T-helper 2 cell treated with Interferon-gamma antibody and Interleukin-4, amounts not matched to agents 5 μg/mL and 100 μg/mL, for 36 hours (primary cell): ENCODE measurements around the gene COBL.

ENCODE experiments used
- DNase-seq: peaks from one replicate; pipeline ENCODE4 v3.0.0; 2021; ENCODE audit warnings: low spot score
- H3K27ac Mint-ChIP-seq: one replicate; pipeline ENCODE4 v1.8.0; 2021; ENCODE audit warnings: mild to moderate bottlenecking, mixed read lengths
- H3K27me3 Mint-ChIP-seq: one replicate; pipeline ENCODE4 v1.8.0; 2021; ENCODE audit warnings: low read depth, mixed read lengths
- H3K36me3 Mint-ChIP-seq: one replicate; pipeline ENCODE4 v1.8.0; 2021; ENCODE audit warnings: low read depth, mixed read lengths
- H3K4me1 Mint-ChIP-seq: one replicate; pipeline ENCODE4 v1.8.0; 2021; ENCODE audit warnings: low read depth, mixed read lengths
- H3K4me3 Mint-ChIP-seq: one replicate; pipeline ENCODE4 v1.8.0; 2022; ENCODE audit warnings: mild to moderate bottlenecking, moderate library complexity, mixed read lengths
- H3K9me3 Mint-ChIP-seq: one replicate; pipeline ENCODE4 v1.8.0; 2021; ENCODE audit warnings: mixed read lengths

The COBL gene

DNA sequence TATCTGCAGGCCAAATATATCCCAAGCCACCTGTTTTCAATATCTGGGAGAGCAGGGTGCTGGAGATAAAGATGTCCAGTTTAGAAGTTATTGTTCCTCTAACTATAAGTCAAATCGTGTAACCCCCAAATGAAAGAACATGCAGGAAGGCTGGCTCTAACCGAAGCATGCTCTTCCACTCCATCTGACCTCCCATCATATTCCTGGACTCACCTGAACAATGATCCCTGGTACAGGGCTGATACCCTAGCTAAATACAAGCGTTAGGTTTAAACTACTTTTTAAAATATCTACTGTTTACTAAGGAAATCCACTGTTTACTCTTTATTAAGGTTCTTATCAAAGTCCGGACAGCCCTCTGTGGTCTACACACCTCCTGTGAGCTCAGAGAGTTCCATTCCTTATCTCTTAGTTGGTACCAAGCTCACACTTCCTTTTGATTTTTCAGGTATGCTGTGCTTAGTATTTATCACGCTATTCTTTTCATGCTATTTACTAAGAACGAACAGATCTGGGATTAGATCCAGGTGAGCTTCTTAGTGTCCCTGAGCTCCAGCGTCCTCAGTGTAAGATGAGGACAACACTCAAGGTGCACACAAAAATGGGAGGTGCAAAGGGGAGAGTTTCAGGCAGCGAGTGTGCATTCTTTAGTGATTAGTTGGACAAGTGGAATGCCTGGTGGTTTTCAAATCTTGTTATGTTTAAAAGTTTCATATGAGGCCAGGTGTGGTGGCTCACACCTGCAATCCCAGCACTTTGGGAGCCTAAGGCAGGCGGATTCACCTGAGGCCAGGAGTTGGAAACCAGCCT is 23.6 kb upstream of the COBL start:
- H3K9me3 Mint-ChIP-seq, result no peaks in the 10 kb centered on the region
- H3K36me3 Mint-ChIP-seq, result no peaks in the 10 kb centered on the region
- H3K4me3 Mint-ChIP-seq, result no peak overlapping the region
- H3K27me3 Mint-ChIP-seq, result peaks cover 3% of the 10 kb centered on the region
- no peaks in the 10 kb centered on the region for H3K4me1 Mint-ChIP-seq
- DNase-seq, result no peak
- no peak overlapping the region for H3K27ac Mint-ChIP-seq

DNA sequence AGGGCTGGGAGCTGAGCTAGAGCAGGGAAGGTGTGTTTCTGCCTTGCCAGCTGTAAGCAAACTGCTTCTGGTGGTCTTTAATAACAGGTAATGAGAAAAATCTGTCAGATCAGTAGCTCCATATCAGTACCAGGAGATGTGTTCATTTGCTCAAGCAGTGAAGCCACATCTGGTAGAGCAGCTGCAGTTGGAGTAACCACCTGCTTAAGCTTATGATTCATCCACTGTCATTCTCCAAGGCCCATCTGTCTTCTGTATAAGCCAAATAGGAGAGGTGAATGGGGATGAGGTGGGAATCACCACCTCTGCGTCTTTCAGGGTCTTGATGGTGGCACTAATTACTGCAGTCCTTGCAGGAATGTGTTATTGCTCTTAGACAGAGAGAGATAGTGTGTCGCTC is 18.4 kb upstream of the COBL start:
- Mint-ChIP-seq H3K27ac (no peak overlapping the region), H3K9me3 (no peaks in the 10 kb centered on the region), H3K4me1 (no peaks in the 10 kb centered on the region), H3K27me3 (no peaks in the 10 kb centered on the region), H3K4me3 (no peak overlapping the region), H3K36me3 (no peaks in the 10 kb centered on the region)
- no peak for DNase-seq

DNA sequence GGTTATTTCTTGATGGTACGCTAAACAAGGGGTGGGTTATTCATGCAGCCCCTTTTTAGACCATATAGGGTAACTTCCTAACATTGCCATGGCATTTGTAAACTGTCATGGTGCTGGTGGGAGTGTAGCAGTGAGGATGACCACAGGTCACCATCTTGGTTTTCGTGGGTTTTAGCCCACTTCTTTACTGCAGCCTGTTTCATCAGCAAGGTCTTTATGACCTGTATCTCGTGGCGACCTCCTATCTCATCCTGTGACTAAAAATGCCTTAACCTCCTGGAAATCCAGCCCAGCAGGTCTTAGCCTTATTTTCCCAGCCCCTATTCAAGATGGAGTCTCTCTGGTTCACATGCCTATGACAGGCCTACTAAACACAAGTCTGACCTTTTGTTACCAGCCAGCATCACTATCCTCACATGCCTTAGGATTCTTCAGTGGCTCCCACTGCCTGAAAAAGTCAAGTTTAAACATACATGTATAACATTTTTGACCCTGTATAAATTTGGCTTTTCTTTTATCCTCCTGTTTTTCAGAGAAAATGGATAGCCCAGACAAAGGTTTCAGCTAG is 13.2 kb upstream of the COBL start:
- Mint-ChIP-seq H3K27me3 (no peaks in the 10 kb centered on the region), H3K27ac (no peak overlapping the region), H3K4me3 (no peak overlapping the region), H3K9me3 (no peaks in the 10 kb centered on the region), H3K36me3 (no peaks in the 10 kb centered on the region), H3K4me1 (no peaks in the 10 kb centered on the region)
- no peak for DNase-seq

DNA sequence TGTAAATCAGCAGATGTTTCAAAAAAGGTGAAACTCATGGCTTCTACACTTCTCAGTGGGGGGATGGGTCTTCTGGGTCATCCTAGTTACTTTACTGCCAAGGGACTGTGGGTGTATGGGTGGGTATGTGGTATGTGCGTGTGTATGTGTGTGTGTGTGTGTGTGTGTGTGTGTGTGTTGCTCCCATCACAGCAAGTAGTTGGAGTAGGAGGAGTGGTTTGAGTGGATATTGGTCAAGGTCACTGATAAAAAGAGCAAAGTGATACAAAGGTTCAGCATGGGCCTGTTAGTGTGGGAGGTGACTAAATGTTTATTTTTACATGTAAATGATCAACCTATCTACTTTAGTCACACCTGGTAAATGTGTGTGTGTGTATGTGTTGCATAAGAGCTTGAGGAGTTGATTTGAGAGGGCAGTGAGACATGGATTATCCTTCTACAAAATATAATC is 11.8 kb upstream of the COBL start:
- Mint-ChIP-seq H3K36me3 (no peaks in the 10 kb centered on the region), H3K4me1 (no peaks in the 10 kb centered on the region), H3K4me3 (no peak overlapping the region), H3K9me3 (no peaks in the 10 kb centered on the region), H3K27me3 (no peaks in the 10 kb centered on the region), H3K27ac (no peak overlapping the region)
- no peak for DNase-seq

- H3K4me1 Mint-ChIP-seq, result no peaks in the 10 kb centered on the region
- H3K36me3 Mint-ChIP-seq, result no peaks in the 10 kb centered on the region
- H3K27me3 Mint-ChIP-seq, result no peaks in the 10 kb centered on the region
- H3K9me3 Mint-ChIP-seq, result no peaks in the 10 kb centered on the region
- no peak overlapping the region for H3K27ac Mint-ChIP-seq
- no peak for DNase-seq
- no peak overlapping the region for H3K4me3 Mint-ChIP-seq
Observed at GRCh38 chr7:51327287-51327717, 10.7 kb upstream of the COBL start.

DNA sequence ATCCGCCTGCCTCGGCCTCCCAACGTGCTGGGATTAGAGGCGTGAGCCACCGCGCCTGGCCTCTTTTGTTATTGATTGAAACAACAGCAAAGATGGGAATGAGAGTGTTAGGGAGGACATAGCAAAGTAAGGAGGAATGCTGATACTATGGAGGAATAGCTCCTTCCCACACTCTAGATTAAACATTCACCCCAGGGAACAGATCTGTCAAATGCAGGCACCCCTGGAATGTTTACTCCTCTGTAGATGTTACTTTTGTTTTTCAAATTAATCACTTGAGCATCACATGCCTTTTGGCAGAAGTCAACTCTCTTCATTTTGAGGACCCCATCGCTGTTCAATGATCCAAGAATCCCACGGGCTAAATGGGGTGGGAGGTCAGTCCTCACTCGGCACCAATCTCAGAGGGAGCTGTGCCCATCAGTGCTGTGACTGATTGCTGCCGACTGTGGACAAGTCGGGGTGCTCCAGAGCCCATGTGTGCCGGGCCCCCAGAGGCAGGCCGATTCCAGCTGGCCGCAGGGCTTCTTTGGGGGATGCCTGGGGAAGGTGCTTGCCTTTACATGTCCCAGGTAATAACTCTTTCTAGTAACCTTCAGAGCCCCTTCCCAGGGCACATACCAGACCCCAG is 10.2 kb upstream of the COBL start:
- H3K9me3 Mint-ChIP-seq, result no peaks in the 10 kb centered on the region
- no peaks in the 10 kb centered on the region for H3K36me3 Mint-ChIP-seq
- H3K4me3 Mint-ChIP-seq, result no peak overlapping the region
- no peaks in the 10 kb centered on the region for H3K4me1 Mint-ChIP-seq
- no peak for DNase-seq
- H3K27ac Mint-ChIP-seq, result no peak overlapping the region
- H3K27me3 Mint-ChIP-seq, result no peaks in the 10 kb centered on the region

DNA sequence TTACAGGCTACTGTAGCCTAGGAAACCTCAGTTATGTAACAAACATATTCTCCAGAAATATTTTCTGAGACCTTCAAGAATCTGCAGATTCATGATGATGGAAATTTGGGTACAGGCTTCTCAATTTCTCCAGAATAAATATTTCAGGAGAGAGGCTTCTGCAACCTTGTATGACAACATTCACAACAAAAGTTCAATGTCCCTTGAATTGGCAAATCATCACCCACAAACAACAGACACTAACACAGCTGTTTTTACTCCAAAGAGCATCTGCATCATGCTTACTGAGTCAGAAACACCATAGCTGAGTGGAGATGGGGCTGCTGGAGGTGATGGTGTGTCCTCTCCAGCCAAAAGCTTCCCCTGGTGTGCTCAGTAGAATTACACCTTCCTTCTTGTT is 9.3 kb upstream of the COBL start:
- H3K4me3 Mint-ChIP-seq, result no peak overlapping the region
- no peak for DNase-seq
- no peaks in the 10 kb centered on the region for H3K4me1 Mint-ChIP-seq
- no peak overlapping the region for H3K27ac Mint-ChIP-seq
- no peaks in the 10 kb centered on the region for H3K36me3 Mint-ChIP-seq
- H3K27me3 Mint-ChIP-seq, result no peaks in the 10 kb centered on the region
- H3K9me3 Mint-ChIP-seq, result no peaks in the 10 kb centered on the region

DNA sequence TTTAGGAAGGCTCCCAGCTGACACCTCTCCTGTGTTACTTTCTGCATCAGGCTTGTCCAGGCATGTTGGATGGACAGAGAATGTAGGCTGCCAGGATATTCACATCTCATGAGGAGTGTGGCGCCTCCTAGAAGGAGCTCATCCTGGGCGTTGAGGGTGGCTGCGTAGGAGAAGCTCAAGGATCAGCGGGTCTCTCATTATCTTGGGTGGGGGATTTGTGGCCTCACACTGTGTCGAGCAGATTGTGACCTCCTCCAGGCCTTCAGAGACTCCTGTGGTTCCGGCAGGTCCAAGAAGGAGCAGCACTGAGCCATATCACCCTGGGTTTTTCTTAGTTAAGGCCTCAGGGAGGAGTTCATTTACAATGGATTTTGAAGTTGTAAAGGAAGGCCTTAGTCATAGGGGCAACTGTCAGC is 8.7 kb upstream of the COBL start:
- no peak overlapping the region for H3K27ac Mint-ChIP-seq
- H3K9me3 Mint-ChIP-seq, result no peaks in the 10 kb centered on the region
- H3K36me3 Mint-ChIP-seq, result no peaks in the 10 kb centered on the region
- no peak overlapping the region for H3K4me3 Mint-ChIP-seq
- no peak for DNase-seq
- no peaks in the 10 kb centered on the region for H3K27me3 Mint-ChIP-seq
- H3K4me1 Mint-ChIP-seq, result no peaks in the 10 kb centered on the region

DNA sequence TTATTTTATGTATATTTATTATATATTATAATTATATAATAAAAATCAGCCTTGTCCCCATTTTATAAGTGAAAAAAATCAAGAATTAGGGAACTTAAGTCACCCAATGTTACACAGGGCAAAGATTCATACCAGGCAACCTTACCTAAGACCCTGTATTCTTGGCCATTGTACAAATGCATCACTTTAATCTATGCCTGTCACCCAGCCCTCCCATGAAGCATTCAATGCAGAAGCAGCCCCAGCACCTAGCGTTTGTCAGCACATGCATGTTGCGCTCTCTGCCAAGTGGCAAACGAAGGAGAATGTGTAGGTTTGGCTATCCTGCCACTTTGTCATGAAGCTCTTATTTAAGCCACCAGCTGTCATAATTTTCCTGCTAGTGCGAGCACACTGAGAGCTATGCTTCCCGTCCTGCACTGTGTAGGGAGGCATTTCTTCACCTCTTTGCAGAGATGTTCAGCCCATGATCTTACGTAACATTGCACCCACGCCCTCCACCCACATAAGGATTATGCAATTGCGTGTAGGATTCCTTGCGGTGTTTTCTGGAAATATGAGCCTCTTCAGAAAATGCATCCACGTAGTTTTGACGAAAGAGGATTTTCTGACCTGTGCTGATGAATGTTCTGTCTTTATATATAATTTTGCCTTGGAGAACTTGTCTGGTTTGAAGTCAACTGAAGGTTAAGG is 7.7 kb upstream of the COBL start:
- Mint-ChIP-seq H3K4me1 (no peaks in the 10 kb centered on the region), H3K36me3 (no peaks in the 10 kb centered on the region), H3K27me3 (peaks cover under 1% of the 10 kb centered on the region), H3K27ac (no peak overlapping the region), H3K9me3 (no peaks in the 10 kb centered on the region), H3K4me3 (no peak overlapping the region)
- no peak for DNase-seq

GRCh38 chr7:51321961-51322515 is 5.4 kb upstream of the COBL start:
- no peaks in the 10 kb centered on the region for H3K4me1 Mint-ChIP-seq
- no peaks in the 10 kb centered on the region for H3K9me3 Mint-ChIP-seq
- H3K36me3 Mint-ChIP-seq, result no peaks in the 10 kb centered on the region
- no peak overlapping the region for H3K4me3 Mint-ChIP-seq
- DNase-seq, result no peak
- peaks cover 20% of the 10 kb centered on the region for H3K27me3 Mint-ChIP-seq
- H3K27ac Mint-ChIP-seq, result no peak overlapping the region

DNA sequence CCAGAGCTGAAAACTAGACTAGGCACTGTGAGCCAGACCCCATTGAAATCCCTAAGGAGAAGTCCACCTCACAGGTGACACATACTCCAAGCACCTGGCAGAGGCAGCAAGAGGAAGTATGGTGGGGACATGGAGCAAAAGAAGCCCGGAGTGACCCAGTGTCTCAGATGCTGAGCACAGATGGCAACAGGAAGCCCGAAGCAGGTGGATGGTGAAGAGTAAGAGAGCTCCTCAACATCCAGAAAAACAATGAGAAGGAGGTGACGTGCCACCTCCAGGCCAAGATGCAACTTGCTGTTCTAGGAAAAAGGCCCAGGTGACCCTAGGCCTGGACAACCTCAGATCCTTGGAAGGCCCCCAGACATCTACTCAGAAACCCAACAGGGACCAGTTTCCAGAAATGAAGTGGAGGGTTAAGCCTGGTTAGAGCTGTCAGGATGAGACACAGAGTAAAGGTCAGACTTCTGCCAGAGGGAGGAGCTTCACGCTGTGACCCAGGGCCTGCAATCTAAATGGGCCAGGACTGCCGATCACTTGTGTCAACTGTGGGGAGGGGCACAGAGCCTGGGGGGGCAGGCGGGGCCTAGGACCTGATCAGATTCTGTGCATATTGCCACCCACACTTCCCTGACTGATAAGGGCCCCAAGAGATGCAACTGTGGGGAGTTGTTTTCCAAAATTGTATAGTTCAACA is 2.4 kb upstream of the COBL start:
- no peak overlapping the region for H3K4me3 Mint-ChIP-seq
- H3K27me3 Mint-ChIP-seq, result peaks cover 45% of the 10 kb centered on the region
- H3K9me3 Mint-ChIP-seq, result no peaks in the 10 kb centered on the region
- H3K36me3 Mint-ChIP-seq, result no peaks in the 10 kb centered on the region
- no peaks in the 10 kb centered on the region for H3K4me1 Mint-ChIP-seq
- DNase-seq, result no peak
- no peak overlapping the region for H3K27ac Mint-ChIP-seq

- Mint-ChIP-seq H3K4me3 (no peak overlapping the region), H3K9me3 (no peaks in the 10 kb centered on the region), H3K27ac (no peak overlapping the region), H3K27me3 (peaks cover 51% of the 10 kb centered on the region), H3K4me1 (no peaks in the 10 kb centered on the region), H3K36me3 (no peaks in the 10 kb centered on the region)
- DNase-seq, result no peak
Observed at GRCh38 chr7:51318001-51318400, 1.4 kb upstream of the COBL start.

DNA sequence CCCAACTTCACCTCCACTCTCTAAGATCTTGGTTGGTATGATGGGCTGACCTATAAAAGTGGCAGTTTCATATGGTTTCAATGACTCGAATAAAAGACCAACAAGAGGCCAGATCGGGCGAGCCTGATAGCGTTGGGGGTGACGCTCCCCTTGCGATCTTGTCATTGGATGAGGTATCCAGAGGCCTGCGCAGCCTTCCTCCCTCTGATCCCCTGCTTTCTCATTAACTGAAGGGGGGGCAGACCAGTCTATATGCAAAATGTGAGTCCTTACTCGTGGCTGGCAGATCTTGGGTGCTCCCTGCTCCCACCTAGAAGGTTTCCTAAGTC is 937 bp upstream of the COBL start:
- Mint-ChIP-seq H3K27ac (no peak overlapping the region), H3K27me3 (peaks cover 53% of the 10 kb centered on the region), H3K36me3 (no peaks in the 10 kb centered on the region), H3K4me1 (no peaks in the 10 kb centered on the region), H3K4me3 (no peak overlapping the region), H3K9me3 (no peaks in the 10 kb centered on the region)
- no peak for DNase-seq
